MM.1S (cell line): Measurements from ENCODE around the gene NUDT6.

Experiments
- DNase-seq: peaks from one replicate; pipeline ENCODE4 v3.0.0-alpha.2; 2015
- H2AFZ ChIP-seq: fragments of 300-600 bp; sonication (generic); 2 replicates; pipeline ENCODE4 v1.6.0; 2016; ENCODE audit warnings: antibody characterized with exemption, low read length
- H3F3A ChIP-seq: fragments of 300-600 bp; sonication (generic); 2 replicates; pipeline ENCODE4 v1.6.1; 2016; ENCODE audit warnings: mild to moderate bottlenecking, antibody characterized with exemption, low read length, moderate library complexity, mixed read lengths; ENCODE audit not compliant: insufficient read depth
- H3K27ac ChIP-seq: fragments of 300-600 bp; sonication (generic); 2 replicates; pipeline ENCODE4 v1.5.1; 2016; ENCODE audit warnings: mild to moderate bottlenecking, low read length
- H3K27me3 ChIP-seq: fragments of 300-600 bp; sonication (generic); replicated peaks from 2 replicates; pipeline ENCODE4 v1.6.0; 2016; ENCODE audit warnings: low read length; ENCODE audit not compliant: insufficient read depth
- H3K36me3 ChIP-seq: fragments of 300-600 bp; sonication (generic); replicated peaks from 2 replicates; pipeline ENCODE4 v1.6.1; 2016; ENCODE audit warnings: mild to moderate bottlenecking, low read length, mixed read lengths; ENCODE audit not compliant: insufficient read depth
- H3K4me1 ChIP-seq: fragments of 300-600 bp; sonication (generic); 2 replicates; pipeline ENCODE4 v1.6.1; 2016; ENCODE audit warnings: low read length, mixed read lengths
- H3K4me2 ChIP-seq: fragments of 300-600 bp; sonication (generic); 2 replicates; pipeline ENCODE4 v1.6.0; 2016; ENCODE audit warnings: low read depth, low read length
- H3K4me3 ChIP-seq: fragments of 300-600 bp; sonication (generic); 2 replicates; pipeline ENCODE4 v1.5.1; 2016; ENCODE audit warnings: low read length, mixed read lengths
- H3K79me2 ChIP-seq: fragments of 300-600 bp; sonication (generic); 2 replicates; pipeline ENCODE4 v1.6.1; 2016; ENCODE audit warnings: mixed run types, low read length, mixed read lengths
- H3K9ac ChIP-seq: fragments of 300-600 bp; sonication (generic); 2 replicates; pipeline ENCODE4 v1.6.1; 2016; ENCODE audit warnings: low read length, mixed read lengths
- H3K9me2 ChIP-seq: fragments of 300-600 bp; sonication (generic); replicated peaks from 2 replicates; pipeline ENCODE4 v1.6.1; 2016; ENCODE audit warnings: mild to moderate bottlenecking, low read length, mixed read lengths; ENCODE audit not compliant: insufficient read depth
- H3K9me3 ChIP-seq: fragments of 300-600 bp; sonication (generic); replicated peaks from 2 replicates; pipeline ENCODE4 v1.6.1; 2016; ENCODE audit warnings: mild to moderate bottlenecking, low read length, mixed read lengths; ENCODE audit not compliant: insufficient read depth
- H4K20me1 ChIP-seq: fragments of 300-600 bp; sonication (generic); 2 replicates; pipeline ENCODE4 v1.6.1; 2016; ENCODE audit warnings: mild to moderate bottlenecking, low read length, moderate library complexity, mixed read lengths; ENCODE audit not compliant: insufficient read depth
- CTCF ChIP-seq: fragments of 300-600 bp; sonication (generic); IDR thresholded peaks from 2 replicates; pipeline ENCODE4 v1.5.1; 2016; ENCODE audit warnings: antibody characterized with exemption, low read length, mixed read lengths
- EZH2 ChIP-seq: fragments of 300-600 bp; sonication (generic); optimal IDR thresholded peaks from 2 replicates; pipeline ENCODE3; 2017; ENCODE audit warnings: low read depth, mild to moderate bottlenecking, antibody characterized with exemption, low read length, mixed read lengths
- EZH2phosphoT487 ChIP-seq: fragments of 300-600 bp; sonication (generic); IDR thresholded peaks from 2 replicates; pipeline ENCODE4 v1.6.1; 2018; ENCODE audit warnings: antibody characterized with exemption, low read length

The NUDT6 gene

GRCh38 chr4:122953924-122954323, 31.5 kb upstream of the NUDT6 start:
- H2AFZ ChIP-seq: no peak overlapping the region
- H3K4me3 ChIP-seq: no peak overlapping the region

GRCh38 chr4:122952028-122952427, 29.6 kb upstream of the NUDT6 start:
- Histone ChIP-seq H3K9ac (no peak overlapping the region), H3F3A (no peaks in the 10 kb centered on the region), H3K4me3 (no peak overlapping the region), H3K79me2 (no peaks in the 10 kb centered on the region), H3K4me1 (no peaks in the 10 kb centered on the region), H3K4me2 (no peak overlapping the region), H3K9me2 (no peaks in the 10 kb centered on the region), H4K20me1 (no peaks in the 10 kb centered on the region), H2AFZ (no peak overlapping the region), H3K27ac (no peak overlapping the region), H3K27me3 (no peaks in the 10 kb centered on the region), H3K36me3 (peaks cover 4% of the 10 kb centered on the region; the same call in 1 of the 2 replicates), H3K9me3 (no peaks in the 10 kb centered on the region)
- no peak for DNase-seq
- no peak for TF ChIP-seq EZH2
- TF ChIP-seq EZH2phosphoT487: no peak
- TF ChIP-seq CTCF: no peak

More at GRCh38 chr4:122953924-122954323, 31.5 kb upstream of the NUDT6 start:
- no peaks in the 10 kb centered on the region for H4K20me1 ChIP-seq
- H3K4me1 ChIP-seq: no peaks in the 10 kb centered on the region
- peaks cover 4% of the 10 kb centered on the region; the same call in 1 of the 2 replicates for H3K36me3 ChIP-seq
- H3K9ac ChIP-seq: no peak overlapping the region
- H3K9me3 ChIP-seq: no peaks in the 10 kb centered on the region
- no peak overlapping the region for H3K27ac ChIP-seq
- DNase-seq: no peak
- no peaks in the 10 kb centered on the region for H3K79me2 ChIP-seq
- no peaks in the 10 kb centered on the region for H3F3A ChIP-seq
- no peak for TF ChIP-seq EZH2
- TF ChIP-seq EZH2phosphoT487: no peak
- TF ChIP-seq CTCF: no peak
- no peaks in the 10 kb centered on the region for H3K9me2 ChIP-seq
- H3K27me3 ChIP-seq: no peaks in the 10 kb centered on the region
- no peak overlapping the region for H3K4me2 ChIP-seq

- Histone ChIP-seq H3K4me1 (no peaks in the 10 kb centered on the region), H4K20me1 (no peaks in the 10 kb centered on the region), H3F3A (no peaks in the 10 kb centered on the region), H3K4me3 (no peak overlapping the region), H3K27ac (no peak overlapping the region), H3K9me3 (no peaks in the 10 kb centered on the region), H2AFZ (no peak overlapping the region), H3K36me3 (peaks cover 4% of the 10 kb centered on the region; the same call in 1 of the 2 replicates), H3K9ac (no peak overlapping the region), H3K4me2 (no peak overlapping the region), H3K79me2 (no peaks in the 10 kb centered on the region), H3K9me2 (no peaks in the 10 kb centered on the region), H3K27me3 (no peaks in the 10 kb centered on the region)
- no peak for DNase-seq
- TF ChIP-seq EZH2: no peak
- TF ChIP-seq CTCF: no peak
- TF ChIP-seq EZH2phosphoT487: no peak
Measured at GRCh38 chr4:122948671-122949070, 26.3 kb upstream of the NUDT6 start.
